Stimulated activated CD8-positive, alpha-beta memory T cell treated with anti-CD3 and anti-CD28 coated beads, Interleukin-15, amount 100 ng/mL, for 1 hour (primary cell): ENCODE data around the gene FRY.
"Not testable (repeated sequence)": the region's sequence is repeated elsewhere in the genome, so short reads cannot be mapped to it uniquely, and the experiment has no call there.

ENCODE experiments used
- DNase-seq: peaks from one replicate; pipeline ENCODE4 v3.0.0-alpha.2; 2020; ENCODE audit warnings: low read depth

FRY gene

GRCh38 chr13:32041429-32041828 lies 9.9 kb downstream of the FRY start:
- no peak for DNase-seq

GRCh38 chr13:32042551-32042950 lies 11.0 kb downstream of the FRY start:
- no peak for DNase-seq

DNA sequence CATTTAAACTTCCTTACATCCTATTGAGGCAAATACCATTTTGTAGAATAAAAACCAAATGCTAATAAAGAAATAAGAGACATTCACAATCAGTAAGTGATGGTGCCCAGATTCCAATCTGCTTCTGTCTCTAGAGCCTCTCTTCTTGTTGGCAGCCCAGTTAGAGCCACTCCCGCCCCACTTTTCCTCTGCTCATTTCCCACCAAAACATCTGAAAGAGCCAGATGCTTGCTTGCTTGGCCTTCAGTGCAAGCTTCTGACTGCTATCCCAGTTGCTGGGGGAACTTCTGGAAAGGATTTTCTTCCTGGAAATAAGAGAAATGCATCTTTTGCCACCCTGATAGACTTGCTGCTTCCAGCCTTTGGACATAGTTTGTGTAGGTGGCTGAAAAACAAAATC lies 12.9 kb downstream of the FRY start:
- DNase-seq, result no peak

GRCh38 chr13:32045537-32045936 lies 14.0 kb downstream of the FRY start:
- DNase-seq, result no peak

GRCh38 chr13:32045982-32046785 lies 14.6 kb downstream of the FRY start:
- DNase-seq, result no peak

GRCh38 chr13:32047088-32047487 lies 15.5 kb downstream of the FRY start:
- DNase-seq, result no peak

GRCh38 chr13:32047793-32048192 lies 16.2 kb downstream of the FRY start:
- DNase-seq, result no peak

GRCh38 chr13:32048816-32049215 lies 17.2 kb downstream of the FRY start:
- DNase-seq, result no peak

GRCh38 chr13:32051156-32051555 lies 19.6 kb downstream of the FRY start:
- DNase-seq, result no peak

DNA sequence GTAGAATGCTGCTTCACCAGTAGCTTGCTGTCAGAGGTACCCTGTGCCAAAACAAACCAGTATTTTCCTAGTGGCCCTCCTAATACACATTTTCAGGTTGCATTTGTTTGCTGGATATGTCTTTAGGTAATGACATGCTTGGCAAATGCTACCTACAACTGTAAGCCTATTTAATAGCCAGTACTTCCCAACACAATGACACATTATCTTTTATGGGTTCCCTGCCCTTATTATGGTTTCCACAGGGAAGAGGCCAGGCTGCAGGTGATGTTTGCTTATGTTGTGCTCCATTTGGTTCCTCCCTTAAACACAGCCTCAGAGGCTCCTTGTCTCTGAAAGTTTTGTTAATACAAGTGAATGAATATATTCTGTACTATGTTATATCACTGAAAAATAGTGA lies 24.7 kb downstream of the FRY start:
- no peak for DNase-seq

- DNase-seq, result not testable (repeated sequence)
Observed at GRCh38 chr13:32057325-32057724, 25.8 kb downstream of the FRY start.

GRCh38 chr13:32059511-32059984 lies 28.0 kb downstream of the FRY start:
- no peak for DNase-seq

- DNase-seq, result no peak
Observed at GRCh38 chr13:32060401-32060878, 28.9 kb downstream of the FRY start.

DNA sequence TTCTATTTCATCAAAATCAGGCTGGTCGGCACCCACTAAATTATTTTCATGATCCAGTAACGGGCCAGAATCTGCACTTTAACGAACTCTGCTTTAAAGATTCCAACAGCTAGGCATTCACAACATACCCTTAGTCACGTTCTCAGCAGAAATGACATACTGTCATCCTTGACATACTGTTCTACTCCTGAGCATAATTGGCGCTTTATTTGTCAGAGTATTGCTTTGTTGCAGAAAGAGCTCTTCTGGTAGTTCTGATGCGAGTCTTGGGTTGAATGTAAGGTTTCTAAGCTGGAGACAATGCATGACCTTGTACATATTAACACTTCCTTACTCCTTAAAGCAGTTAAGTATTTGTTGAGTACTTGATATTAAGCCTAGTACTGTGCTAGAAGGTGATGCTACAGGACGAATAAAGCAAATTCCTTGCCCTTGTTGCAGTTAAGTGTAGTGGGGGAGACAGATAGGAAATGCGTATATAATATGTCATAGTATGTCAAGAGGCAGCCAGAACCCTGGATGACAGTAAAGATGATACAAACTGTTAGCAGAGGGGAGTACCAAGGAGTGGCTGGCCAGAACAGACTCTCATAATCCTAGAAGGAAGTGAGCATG lies 32.2 kb downstream of the FRY start:
- no peak for DNase-seq

GRCh38 chr13:32067149-32067961 lies 35.8 kb downstream of the FRY start:
- DNase-seq, result no peak

- DNase-seq, result no peak
Observed at GRCh38 chr13:32068255-32068654, 36.7 kb downstream of the FRY start.

DNA sequence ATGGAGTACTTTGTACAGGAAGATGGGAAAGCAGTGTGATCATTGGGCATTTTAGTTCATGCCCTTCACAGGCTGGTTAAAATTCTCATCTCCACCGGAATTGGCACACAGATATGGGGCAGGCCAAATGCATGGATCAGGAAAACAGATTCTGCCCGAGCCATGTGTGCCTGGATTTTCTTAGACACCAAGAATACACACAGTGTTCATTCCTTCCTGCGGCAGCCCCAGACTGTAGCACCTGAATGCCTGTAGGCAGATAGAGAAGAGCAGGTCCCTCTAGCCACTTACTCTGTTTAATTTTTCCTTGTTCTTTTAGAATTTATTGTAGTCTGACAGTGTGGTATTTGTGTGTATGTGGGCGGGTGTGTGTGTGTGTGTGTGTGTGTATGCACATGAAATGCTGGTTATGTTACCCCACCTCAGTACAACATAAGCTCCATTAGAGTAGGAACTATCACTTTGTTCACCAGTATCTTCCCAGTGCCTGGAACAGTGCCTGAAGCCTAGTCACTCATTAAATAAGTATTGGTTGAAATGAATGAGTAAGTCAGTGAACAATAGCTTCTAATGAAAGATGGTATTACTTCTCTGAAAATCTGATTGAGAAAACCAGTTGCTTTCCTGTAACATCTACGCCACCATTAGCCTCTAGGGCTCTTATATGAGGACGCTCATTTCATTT lies 41.7 kb downstream of the FRY start:
- DNase-seq, result no peak

DNA sequence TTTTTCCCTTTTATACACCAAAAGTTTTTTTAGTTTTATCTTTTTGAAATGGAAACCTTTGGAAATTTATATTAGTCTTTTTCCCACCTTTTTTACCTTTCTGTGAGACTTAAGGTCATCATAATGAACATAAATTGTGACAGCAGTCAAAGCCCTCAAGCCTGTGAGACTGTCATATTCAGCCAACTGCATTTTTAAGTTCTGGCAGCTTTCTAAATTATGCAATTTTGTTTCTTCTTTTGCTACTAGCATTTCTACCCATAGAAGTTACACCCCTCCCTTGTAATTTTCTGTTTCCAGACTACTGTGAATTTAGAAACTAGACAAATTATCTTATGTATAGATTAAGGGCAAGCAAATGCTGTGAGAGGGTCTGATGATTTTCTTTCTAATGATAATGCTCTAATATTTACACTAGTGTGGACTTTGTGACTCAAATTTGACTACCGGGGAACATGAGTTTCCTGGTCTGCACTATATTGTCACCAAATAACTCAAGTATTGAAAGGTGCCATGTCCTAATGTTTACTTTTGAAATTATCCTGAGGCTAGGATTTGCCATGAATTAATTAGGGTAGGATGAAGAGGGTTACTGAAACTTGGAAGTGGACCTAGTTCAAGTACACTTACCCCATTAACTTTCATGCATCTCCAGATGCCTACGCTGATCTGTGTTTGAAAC lies 43.7 kb downstream of the FRY start:
- DNase-seq, result no peak

GRCh38 chr13:32079587-32079986 lies 48.0 kb downstream of the FRY start:
- no peak for DNase-seq

DNA sequence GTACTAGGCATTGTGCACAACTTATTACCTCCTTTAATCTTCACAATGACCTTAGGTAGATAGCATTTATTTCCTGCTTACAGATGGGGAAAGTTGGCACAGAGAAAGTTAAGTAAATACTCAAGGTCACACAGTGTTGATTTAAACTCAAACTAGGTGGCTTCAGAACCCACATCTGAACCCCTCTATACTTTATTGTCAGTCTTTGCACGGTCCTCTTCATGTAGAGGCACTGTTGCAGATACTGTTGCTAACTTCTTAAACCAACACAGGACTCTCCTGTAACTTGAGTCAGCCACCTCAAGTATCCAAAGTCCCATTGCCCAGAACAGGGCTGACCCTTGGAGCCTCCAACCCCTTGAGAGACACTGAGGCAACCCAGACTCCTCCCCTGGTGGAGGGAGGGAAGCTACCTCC lies 48.8 kb downstream of the FRY start:
- no peak for DNase-seq

DNA sequence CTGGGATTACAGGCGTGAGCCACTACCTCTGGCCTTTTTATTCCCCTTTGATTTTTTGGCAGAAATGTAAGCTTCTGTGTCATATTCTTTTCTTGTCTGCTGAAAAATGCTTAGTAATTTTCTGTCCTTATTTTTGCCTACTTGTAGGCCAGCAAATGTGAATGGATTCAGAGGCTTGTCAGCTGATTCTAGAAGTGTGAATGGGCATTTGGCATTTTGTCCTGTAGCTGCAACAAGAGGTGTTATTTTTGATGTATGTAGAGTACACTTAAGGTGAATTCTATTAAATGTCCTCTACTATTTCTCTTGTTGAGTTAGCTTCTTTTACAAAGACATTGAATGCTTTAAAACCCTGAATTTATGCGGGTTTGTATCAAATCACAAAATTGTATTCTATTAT lies 50.0 kb downstream of the FRY start:
- no peak for DNase-seq
